GM21619 (cell line): ENCODE results near the gene CRYGA.
"Not testable (repeated sequence)": the region's sequence is repeated elsewhere in the genome, so short reads cannot be mapped to it uniquely, and the experiment has no call there.

Source experiments
- ATAC-seq: cut with Tn5 transposase; IDR thresholded peaks from one replicate; pipeline ENCODE4 v1.9.1; 2021; ENCODE audit not compliant: unreplicated experiment

The CRYGA gene

GRCh38 chr2:208127090-208127489 is 36.3 kb downstream of the CRYGA start:
- ATAC-seq: no peak

- no peak for ATAC-seq
These were observed 38.1 kb downstream of the CRYGA start for GRCh38 chr2:208125251-208125650.

GRCh38 chr2:208124013-208124715 is 39.2 kb downstream of the CRYGA start, which contains the start of gene CRYGD:
CRYGD (minus strand) TSS chr2:208124524; CDS start chr2:208124473, 51 bp downstream.
- not testable (repeated sequence) for ATAC-seq

GRCh38 chr2:208122248-208122647 is 41.1 kb downstream of the CRYGA start:
- no peak for ATAC-seq

GRCh38 chr2:208118918-208119317 is 44.5 kb downstream of the CRYGA start:
- no peak for ATAC-seq

- not testable (repeated sequence) for ATAC-seq
These were observed 46.0 kb downstream of the CRYGA start for GRCh38 chr2:208117390-208117789.

GRCh38 chr2:208112969-208113368 is 50.4 kb downstream of the CRYGA start:
- ATAC-seq: no peak

GRCh38 chr2:208112273-208112745 is 51.1 kb downstream of the CRYGA start:
- ATAC-seq: not testable (repeated sequence)
